ENCODE data around the gene TTC4.

TTC4 gene, protein sequence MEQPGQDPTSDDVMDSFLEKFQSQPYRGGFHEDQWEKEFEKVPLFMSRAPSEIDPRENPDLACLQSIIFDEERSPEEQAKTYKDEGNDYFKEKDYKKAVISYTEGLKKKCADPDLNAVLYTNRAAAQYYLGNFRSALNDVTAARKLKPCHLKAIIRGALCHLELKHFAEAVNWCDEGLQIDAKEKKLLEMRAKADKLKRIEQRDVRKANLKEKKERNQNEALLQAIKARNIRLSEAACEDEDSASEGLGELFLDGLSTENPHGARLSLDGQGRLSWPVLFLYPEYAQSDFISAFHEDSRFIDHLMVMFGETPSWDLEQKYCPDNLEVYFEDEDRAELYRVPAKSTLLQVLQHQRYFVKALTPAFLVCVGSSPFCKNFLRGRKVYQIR

DNA sequence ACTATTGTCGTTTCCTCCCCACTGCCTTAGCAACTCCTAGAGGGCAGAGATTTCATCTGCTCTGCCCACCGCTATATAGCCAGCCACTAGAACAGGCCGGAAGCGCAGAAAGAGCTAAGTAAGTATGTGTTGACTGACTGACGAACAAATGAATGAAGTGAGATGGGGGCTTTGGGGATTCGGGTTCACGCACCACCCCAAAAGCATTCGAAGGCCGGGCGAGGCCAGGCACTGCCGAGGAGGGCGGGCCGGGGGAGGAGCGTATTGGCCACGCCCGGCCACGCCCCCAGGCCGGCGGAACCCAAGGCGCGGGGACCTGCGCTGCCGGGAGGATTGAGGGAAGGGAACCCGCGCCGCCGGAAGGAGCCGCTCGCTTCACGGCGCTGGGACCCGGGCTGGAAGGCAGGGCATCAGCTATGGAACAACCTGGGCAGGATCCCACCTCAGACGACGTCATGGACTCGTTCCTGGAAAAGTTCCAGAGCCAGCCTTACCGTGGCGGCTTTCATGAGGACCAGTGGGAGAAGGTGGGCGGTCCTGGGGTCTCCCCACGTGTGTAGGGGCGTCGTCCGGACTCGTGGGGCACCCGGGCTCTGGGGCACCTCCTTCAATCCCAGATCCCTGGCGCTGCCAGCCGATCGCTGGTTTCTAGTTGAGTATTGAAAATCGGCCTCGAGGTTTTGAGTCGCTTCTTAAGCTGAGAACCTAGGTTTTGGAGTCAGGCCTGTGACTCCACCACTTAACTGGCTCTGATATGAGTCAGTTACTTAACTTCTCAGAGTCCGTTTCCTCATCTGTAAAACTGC is at the start of gene TTC4:
TSS of gene TTC4 (plus strand) at position 369 of the 806 bp plus-strand sequence. CDS start at position 417, 48 bp downstream.
- DNase-seq: peak; percentile 92

DNA sequence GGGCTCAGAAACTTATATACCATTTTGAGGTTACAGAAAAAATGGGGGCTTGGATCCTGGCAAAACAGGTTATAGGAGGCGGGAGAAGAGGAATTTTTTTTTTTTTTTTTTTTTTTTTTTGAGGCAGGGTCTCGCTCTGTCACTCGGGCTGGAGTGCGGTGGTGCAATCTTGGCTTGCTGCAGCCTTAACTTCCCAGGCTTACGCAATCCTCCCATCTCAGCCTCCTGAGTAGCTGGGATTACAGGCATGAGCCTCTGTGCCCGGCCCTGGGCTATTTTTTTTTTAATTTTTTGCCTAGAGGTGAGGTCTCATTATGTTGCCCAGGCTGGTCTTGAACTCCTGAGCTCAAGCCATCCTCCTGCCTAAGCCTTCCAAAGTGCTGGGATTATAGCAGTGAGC is 49.3 kb upstream of the TTC4 start:
- no peak for DNase-seq

DNA sequence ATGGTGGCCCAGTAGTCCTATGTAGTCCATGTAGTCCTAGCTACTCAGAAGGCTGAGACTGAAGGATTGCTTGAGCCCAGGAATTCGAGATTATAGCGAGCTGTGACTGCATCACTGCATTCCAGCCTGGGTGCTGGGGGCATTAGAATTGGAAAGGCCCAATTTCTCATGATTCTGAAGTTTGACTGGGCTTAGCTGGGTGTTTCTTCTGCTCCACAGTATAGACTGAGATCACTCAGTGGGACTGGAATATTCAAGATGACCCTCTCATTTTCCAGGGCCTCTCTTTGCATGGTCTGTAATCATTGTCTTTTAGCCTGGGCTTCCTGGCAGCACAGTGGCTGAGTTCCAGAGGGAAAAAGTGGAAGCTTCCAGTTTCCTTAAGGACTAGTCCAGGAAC is 47.9 kb upstream of the TTC4 start:
- no peak for DNase-seq

DNA sequence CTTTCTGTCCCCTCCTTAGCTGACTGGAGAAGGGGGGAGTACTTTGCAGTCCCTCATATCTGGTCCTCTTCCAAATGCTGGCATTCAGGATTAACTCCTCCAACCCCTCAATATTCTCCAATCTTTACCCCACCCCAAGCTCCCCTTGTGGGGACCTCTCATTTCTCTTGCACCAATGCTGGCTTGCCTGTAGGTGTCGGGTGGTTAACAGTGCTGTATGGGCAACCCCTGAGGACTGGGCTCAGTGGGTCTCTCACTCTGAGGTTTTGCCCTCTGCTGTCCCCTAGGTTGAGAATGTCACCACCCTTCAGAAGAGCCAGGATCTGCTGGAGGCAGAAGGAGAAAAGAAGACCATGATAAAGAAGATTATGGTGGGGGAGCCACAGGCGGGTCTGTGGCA is 47.1 kb upstream of the TTC4 start:
- no peak for DNase-seq

DNA sequence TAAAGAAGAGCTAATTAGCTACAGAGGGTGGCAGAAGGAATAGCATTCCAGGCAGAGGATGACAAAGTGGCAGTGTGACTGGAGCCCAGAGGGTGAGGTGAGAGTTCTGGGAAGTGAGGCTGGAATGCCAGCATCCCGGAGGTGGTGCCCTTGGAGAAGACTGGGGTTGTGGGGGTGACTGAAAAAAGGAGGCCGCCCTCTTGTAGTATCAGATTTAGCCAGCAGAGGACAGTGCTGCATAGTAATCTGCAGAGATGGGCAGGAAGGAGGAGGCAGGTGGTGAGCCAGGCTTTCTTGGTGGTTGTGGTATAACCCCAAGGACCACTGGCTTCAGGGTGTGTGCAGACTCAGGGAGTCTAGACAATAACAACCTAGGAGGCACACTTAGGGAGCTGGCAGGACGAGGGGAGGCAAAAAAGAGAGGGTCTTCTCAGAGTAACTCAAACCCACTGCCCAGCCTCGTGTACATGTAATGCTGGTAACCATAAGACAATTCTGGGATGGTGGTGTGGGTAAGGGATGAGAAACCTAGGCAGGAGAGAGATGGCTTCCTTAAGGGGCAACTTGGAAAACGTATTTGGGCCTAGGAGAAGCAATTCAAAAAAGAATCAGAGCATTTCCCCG is 43.6 kb upstream of the TTC4 start:
- no peak for DNase-seq

DNA sequence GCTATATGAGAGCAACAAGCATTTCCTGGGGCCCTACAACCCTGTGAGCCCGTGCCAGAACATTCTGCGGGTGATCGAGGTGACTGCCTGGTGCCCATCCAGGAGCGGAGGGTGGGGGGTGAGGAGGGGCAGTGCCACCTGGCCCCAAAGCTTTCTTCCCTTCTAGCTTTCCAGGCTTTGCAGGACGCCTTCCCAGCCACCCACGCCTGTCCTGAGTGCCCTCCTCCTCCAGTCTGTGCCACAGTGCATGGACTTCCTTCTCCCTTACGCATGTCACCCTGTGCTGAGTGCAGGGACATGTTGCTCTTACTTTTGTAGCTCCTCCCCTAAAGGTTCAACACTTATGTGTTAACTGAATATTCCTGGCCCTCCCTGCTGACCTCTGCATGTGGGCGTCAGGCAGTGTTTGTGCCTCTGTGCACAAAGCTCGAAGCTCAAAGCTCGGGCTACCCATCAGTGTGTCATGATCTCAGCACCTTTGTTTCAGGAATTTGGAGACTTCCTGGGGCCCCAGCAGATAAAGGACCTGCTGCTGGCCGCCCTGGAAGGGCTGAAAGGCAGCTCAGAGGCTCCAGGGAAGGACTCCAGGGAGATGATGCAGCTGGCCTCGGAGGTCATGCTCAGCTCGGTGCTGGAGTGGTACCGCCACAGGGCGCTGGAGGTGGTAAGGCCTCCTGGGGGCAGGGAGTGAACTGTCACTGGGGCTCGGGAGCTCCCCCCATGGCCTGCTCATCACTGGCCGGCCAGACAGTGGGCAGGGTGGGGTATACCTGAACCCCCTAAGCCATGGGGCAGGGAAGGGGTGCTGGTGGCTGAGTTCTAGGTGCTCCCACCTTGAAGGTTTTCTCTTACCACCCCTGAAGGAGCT is 36.7 kb upstream of the TTC4 start:
- no peak for DNase-seq

DNA sequence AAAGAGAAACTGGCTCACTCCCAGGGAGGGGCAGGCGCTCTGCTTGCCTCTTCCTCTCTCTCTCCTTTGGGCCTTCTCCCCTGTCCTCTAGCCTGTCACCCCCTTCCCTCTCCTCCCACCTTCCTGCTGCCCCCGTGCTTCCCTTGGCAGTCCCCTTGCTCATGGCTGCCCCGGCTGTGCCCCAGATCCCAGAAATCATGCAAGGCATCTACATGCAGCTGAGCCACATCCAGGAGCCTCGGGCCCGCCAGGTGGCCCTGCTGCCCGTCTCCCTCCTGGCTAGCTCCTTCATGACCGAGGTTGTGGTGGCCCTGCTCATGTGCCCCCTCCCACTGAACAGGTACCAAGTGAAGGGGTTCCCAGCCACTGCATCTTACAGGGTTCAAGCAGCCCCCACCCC is 36.0 kb upstream of the TTC4 start:
- no peak for DNase-seq

DNA sequence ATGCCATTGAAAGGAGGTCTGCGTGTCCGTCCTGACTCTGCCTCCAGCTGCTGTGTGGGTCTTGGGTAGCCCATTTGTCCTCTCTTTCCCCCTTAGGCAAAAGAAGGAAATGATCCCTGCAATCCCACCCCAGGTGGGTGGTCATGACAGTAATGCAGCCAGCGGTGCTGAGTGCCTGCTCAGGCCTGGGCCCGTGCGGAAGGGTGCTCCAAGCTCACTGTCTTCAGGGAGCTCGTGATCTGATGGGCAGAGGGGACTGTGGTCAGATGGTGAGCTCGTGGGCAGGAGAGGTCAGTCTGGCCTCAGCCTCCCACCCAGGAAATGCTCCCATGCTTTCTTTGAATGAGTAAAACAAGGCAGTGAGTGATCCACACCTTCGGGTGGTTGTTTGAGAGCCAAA is 35.3 kb upstream of the TTC4 start:
- no peak for DNase-seq

DNA sequence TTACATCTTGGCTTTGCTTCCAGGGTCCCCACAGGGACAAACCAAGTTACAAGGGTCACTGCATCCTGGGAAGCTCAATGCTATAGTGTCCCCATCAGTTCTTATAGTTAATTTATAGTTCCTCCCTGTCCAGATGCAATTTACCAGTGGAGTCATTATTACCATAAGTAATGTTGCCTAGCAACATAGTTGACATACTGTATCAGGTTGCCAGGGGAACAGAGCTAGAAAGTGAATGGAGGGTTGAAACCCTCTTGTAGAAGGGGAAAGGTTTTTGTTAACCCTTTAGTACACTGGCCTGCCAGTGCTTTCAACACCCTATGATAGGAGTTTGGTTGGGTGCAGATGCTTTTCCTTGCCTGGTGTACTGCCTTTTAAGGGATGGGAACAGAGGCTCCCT is 34.3 kb upstream of the TTC4 start:
- no peak for DNase-seq

DNA sequence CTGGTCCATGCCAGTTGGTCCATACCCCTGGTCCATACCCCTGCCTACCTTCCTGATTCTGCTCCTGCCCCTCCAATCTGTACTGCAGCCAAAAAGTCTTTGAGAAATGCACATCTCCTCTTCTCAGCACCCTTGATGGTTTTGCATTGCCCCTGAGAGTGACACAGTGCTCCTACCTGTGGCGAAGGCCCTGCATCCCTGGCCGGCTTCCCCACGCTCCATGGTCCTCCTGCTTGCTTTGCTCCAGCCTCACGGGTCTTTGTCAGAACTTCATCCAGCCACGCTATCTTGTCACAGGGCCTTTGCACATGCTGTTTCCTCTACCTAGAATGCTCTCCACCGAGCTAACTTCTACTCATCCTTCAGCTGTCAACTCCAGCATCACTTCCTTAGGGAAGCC is 32.2 kb upstream of the TTC4 start:
- DNase-seq: no peak

DNA sequence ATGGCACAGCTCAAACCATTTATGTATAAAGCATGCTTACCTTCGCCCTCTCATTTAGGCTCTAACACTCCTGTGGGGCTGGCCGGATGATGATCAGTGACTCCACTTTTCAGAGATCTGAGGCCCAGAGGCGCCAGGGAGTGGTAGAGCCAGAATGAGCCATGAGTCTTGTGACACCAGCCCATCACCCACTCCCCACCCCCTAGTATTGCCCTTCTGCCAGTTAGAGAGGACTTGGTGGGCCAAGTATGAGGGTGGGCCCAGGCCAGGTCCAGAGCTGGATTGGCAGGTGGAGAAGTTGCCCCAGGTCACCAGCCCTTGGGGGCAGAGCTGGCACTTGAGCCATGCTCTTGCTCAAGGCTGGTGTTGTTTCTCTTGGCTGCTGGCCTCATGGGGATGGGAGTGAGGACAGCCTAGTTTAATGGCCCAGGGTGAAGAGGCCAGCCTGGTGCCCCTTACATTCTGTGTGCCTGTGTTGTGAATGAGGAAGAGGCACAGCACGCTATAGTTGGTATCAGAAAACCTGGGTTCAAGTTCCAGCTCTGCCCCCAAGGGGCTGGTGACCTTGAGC is 30.2 kb upstream of the TTC4 start:
- DNase-seq: no peak

DNA sequence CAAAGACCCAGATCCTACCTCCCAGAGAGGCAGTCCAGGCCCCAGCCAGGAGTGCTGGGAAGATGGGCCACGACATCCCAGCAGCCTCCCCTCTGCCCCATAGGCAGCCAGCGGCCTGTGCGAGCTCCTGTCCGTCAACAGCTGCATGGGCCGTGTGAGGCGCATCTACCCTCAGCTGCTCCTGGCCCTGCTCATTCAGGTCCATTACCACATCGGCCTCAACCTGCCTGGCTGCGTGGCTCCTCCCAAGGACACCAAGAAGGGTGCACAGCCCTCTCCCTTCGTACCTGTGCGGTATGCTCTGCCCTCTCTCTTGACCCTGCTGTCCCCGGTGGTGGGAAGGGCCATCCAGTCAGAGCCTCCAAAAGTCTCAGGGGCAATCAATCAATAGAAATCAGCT is 29.5 kb upstream of the TTC4 start:
- DNase-seq: no peak

DNA sequence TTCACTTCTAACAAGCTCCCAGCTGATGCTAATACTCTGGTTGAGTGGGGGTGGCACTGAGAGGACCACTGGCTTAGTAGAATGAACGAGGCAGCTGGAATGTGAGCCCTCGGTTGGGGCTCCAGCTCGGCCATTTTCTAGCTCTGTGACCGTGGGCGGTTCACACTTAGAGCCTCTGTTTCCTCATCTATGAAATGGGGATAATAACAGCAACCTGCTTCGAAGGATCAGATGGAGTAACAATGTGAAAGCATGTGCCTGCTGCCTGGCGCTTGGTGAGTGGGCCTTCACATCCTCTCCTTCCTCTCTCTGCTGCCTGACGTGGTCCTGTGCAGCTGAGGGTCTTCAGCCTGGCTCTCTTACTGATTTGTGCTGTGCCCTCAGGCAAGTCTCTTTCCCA is 20.9 kb upstream of the TTC4 start:
- DNase-seq: no peak

DNA sequence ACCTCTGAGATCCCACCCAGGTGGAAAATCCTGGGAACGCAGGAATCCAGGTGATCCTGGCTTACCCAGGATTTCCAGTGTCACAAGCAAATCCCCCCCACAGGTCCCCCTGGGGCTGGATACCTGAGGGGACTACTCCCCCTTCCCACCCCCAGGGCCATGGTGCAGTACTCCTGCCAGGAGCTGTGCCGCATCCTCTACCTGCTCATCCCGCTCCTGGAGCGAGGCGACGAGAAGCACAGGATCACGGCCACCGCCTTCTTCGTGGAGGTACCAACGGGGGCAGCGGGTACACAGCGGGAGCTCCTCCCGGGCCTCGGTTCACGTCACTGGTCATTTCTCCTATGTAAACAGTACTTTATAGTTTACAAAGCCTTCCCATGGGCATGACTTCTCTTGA is 20.4 kb upstream of the TTC4 start:
- no peak for DNase-seq

DNA sequence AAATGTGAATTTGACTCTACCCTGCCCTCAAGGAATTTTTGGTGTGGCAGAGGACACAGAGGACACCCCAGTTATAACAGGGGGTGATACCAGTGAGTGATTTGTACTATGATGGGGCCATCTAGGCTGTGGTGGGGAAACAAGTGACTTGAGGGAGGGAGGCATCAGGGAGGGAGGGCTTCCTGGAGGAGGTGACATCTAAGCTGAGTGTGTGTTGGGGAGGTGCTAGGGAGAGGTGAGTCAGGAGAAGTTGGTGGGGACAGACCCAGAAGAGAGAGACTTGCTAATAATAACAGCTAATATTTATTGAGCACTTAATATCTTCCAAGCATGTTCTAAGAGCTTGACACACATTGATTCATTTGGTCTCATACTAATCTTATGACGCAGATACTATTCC is 19.9 kb upstream of the TTC4 start:
- DNase-seq: no peak

DNA sequence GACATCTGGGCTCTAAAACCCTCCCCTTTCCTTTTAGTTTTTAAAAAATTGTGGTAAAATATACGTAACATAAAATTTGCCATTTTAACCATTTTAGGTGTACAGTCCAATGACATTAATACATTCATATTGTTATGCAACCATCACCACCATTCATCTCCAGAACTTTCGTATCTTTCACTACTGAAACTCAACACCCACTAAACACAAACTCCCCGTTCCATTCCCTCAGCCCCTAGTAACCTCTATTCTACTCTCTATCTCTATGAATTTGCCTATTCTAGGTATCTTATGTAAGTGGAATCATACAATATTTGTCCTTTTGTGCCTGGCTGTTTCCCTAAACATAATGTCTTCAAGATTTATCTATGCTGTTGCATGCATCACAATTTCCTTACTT is 19.4 kb upstream of the TTC4 start:
- no peak for DNase-seq

DNA sequence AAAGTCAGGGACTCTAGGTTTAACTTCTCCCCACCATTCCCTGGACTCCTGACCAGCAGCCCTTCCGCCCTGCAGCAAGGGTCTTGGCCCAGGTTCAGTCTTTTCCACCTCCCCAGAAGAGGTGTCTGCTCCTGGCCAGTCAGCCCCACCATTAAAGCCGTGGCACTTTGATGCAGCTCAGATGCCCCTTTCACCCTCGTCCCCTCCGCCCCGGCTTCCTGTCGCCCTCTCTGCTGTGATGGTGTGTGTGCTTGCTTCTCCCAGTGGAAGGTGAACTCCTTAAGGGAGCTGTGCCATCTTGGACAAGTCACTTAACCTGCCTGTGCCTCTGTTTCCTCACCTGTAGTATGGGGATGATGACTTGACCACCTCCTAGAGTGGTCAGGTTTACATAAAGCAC is 17.8 kb upstream of the TTC4 start:
- no peak for DNase-seq

DNA sequence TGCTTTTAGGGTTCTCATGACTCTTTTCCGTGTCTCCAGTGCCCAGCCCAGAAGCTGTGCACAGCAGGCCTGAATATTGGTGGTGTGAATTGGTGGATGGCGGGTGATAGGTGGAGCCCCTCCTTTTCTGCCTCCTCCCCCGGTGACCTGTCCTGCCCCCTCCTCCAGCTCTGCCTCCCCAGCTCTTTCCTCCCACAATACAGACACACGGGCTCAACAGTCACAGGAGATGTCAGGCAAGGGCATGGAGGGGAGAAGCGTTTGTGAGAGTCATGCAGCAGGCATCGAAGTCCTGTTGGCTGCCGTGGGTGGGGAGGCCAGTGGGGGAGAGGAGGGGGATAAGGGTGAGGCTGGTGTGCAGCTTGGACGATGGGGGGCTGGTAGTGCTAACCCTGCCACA is 17.3 kb upstream of the TTC4 start:
- no peak for DNase-seq

DNA sequence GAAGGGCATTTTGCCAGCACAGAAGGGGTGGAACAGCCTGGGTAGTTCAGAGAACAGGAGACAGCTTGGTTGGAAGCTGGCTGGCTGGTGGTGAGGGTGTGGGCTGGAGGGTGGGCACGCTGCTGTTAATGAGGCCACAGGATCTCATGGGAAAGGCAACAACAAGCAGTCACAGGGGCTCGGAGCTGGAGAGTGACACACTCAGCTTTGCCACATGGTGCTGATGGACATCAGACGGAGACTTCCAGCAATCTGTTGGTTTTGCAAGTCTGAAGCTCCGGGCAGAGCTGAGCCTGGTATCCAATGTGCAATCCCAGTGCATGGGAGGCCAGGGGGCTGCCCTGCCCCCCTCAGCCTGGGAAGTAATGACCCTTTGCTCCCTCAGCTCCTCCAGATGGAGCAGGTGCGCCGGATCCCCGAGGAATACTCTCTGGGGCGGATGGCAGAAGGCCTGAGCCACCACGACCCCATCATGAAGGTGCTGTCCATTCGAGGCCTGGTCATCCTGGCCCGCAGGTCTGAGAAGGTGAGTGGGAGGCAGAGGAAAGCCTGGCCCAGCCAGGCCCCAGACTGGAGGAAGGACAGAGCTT is 15.6 kb upstream of the TTC4 start:
- DNase-seq: no peak

DNA sequence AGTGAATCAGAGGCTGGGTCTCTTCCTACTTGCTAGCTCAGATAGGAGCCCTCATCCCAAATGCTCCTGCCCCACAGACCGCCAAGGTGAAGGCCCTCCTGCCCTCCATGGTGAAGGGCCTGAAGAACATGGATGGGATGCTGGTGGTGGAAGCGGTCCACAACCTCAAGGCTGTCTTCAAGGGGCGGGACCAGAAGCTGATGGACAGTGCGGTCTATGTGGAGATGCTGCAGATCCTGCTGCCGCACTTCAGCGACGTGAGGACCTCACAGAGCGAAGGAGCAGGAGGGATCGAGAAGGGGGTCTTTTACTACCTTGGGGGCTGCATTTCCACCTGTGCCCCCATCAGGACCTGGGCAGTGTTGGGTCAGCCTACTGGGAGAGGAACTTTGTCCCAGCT is 14.6 kb upstream of the TTC4 start:
- DNase-seq: no peak

DNA sequence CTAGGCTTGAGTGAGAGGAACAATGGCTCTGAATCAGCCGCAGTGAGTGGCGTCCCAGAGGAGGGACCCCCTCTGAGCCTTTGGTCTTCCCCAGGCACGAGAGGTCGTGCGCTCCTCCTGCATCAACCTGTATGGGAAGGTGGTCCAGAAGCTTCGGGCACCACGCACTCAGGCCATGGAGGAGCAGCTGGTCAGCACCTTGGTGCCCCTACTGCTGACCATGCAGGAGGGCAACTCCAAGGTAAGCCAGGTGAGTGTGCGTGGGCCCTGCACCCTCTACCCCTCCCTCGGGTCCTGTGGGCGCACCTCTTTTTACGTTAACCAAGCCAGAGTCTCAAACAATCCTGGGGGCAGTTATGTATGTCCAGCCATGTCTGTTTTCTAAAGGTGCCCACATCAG is 13.7 kb upstream of the TTC4 start:
- DNase-seq: no peak

DNA sequence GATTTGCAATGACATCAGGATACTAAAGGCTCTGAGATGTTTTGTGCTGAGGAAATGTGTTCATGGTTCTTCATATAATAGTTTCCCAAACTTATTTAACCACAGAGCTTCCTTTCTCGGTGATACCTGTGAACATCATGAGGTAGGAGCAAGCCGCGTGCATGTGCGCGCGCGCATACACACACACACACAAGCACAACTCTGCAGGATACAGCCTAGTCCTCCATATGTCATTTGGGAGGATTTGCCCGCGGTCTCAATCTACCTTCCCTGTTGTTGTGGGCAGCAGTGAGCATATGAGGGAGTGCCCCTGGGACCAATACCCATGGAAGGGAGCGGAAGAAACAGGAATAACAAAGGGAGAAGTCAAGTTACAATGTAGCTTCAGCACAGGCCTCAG is 12.2 kb upstream of the TTC4 start:
- no peak for DNase-seq
